Measurements from ENCODE around the gene RPEL1.
"Not testable (repeated sequence)": the region's sequence is repeated elsewhere in the genome, so short reads cannot be mapped to it uniquely, and the experiment has no call there.

RPEL1 gene

GRCh38 chr10:103224721-103225120 is 21.0 kb upstream of the RPEL1 start:
- not testable (repeated sequence) for H3K9ac ChIP-seq (ENCODE audit: low read length); H2AK5ac ChIP-seq (ENCODE audit: low read length); H3K79me2 ChIP-seq (ENCODE audit: control insufficient read depth, insufficient read depth, low read length); H3K4me2 ChIP-seq (ENCODE audit: low read length); H3K4ac ChIP-seq (ENCODE audit: low read depth, low read length); H3K4me3 ChIP-seq (ENCODE audit: low read length); H4K8ac ChIP-seq (ENCODE audit: low read depth, low read length); H2BK15ac ChIP-seq (replicated peaks; ENCODE audit: low read depth); H3K27me3 ChIP-seq (ENCODE audit: insufficient read depth, low read length, poor library complexity); H3K18ac ChIP-seq (ENCODE audit: low read length); H3K4me1 ChIP-seq (ENCODE audit: control insufficient read depth, low read depth, low read length); H2BK5ac ChIP-seq (ENCODE audit: low read length); H4K5ac ChIP-seq (ENCODE audit: low read length); H3K27ac ChIP-seq (ENCODE audit: low read depth, low read length); H3K56ac ChIP-seq (ENCODE audit: low read length); H3K36me3 ChIP-seq (ENCODE audit: control insufficient read depth, insufficient read depth, low read length); H3K79me1 ChIP-seq (ENCODE audit: low read length); H3K23ac ChIP-seq (ENCODE audit: low read length); H2BK120ac ChIP-seq (ENCODE audit: low read depth, low read length); DNase-seq
- no CpG with 5 or more reads among the region's 5 CpGs for WGBS (ENCODE audit: extremely low coverage, insufficient coverage, low lambda C conversion rate)

- no peaks in the 10 kb centered on the region for H3K27me3 ChIP-seq (ENCODE audit: insufficient read depth, low read length, poor library complexity)
- no peak overlapping the region for H3K23ac ChIP-seq (ENCODE audit: low read length)
- H3K56ac ChIP-seq (ENCODE audit: low read length): no peak overlapping the region
- no peak for DNase-seq
- no peaks in the 10 kb centered on the region for H3K4me1 ChIP-seq (ENCODE audit: control insufficient read depth, low read depth, low read length)
- no peak overlapping the region for H3K27ac ChIP-seq (ENCODE audit: low read depth, low read length)
- H3K36me3 ChIP-seq (ENCODE audit: control insufficient read depth, insufficient read depth, low read length): no peaks in the 10 kb centered on the region
- no peak overlapping the region for H3K4me2 ChIP-seq (ENCODE audit: low read length)
- H4K5ac ChIP-seq (ENCODE audit: low read length): no peak overlapping the region
- no peak overlapping the region for H2BK120ac ChIP-seq (ENCODE audit: low read depth, low read length)
- no peak overlapping the region for H4K8ac ChIP-seq (ENCODE audit: low read depth, low read length)
- no peak overlapping the region for H3K18ac ChIP-seq (ENCODE audit: low read length)
- H2BK5ac ChIP-seq (ENCODE audit: low read length): no peak overlapping the region
- no peaks in the 10 kb centered on the region for H3K79me1 ChIP-seq (ENCODE audit: low read length)
- H3K4me3 ChIP-seq (ENCODE audit: low read length): no peak overlapping the region
- no peak overlapping the region for H3K9ac ChIP-seq (ENCODE audit: low read length)
- no peaks in the 10 kb centered on the region for H3K79me2 ChIP-seq (ENCODE audit: control insufficient read depth, insufficient read depth, low read length)
- H2BK15ac ChIP-seq (replicated peaks; ENCODE audit: low read depth): no peak overlapping the region
- H2AK5ac ChIP-seq (ENCODE audit: low read length): no peak overlapping the region
- no peak overlapping the region for H3K4ac ChIP-seq (ENCODE audit: low read depth, low read length)
These were observed 19.7 kb upstream of the RPEL1 start for GRCh38 chr10:103225939-103226338.

GRCh38 chr10:103227416-103227815 is 18.3 kb upstream of the RPEL1 start:
- Histone ChIP-seq H3K27ac (ENCODE audit: low read depth, low read length) (no peak overlapping the region), H2BK15ac (replicated peaks; ENCODE audit: low read depth) (no peak overlapping the region), H2BK120ac (ENCODE audit: low read depth, low read length) (no peak overlapping the region), H3K4ac (ENCODE audit: low read depth, low read length) (no peak overlapping the region), H3K79me2 (ENCODE audit: control insufficient read depth, insufficient read depth, low read length) (no peaks in the 10 kb centered on the region), H2BK5ac (ENCODE audit: low read length) (no peak overlapping the region), H2AK5ac (ENCODE audit: low read length) (no peak overlapping the region), H3K56ac (ENCODE audit: low read length) (no peak overlapping the region), H3K79me1 (ENCODE audit: low read length) (no peaks in the 10 kb centered on the region), H4K5ac (ENCODE audit: low read length) (no peak overlapping the region), H3K4me2 (ENCODE audit: low read length) (no peak overlapping the region), H3K9ac (ENCODE audit: low read length) (no peak overlapping the region), H3K4me1 (ENCODE audit: control insufficient read depth, low read depth, low read length) (no peaks in the 10 kb centered on the region), H3K18ac (ENCODE audit: low read length) (no peak overlapping the region), H3K4me3 (ENCODE audit: low read length) (no peak overlapping the region), H3K27me3 (ENCODE audit: insufficient read depth, low read length, poor library complexity) (no peaks in the 10 kb centered on the region), H4K8ac (ENCODE audit: low read depth, low read length) (no peak overlapping the region), H3K36me3 (ENCODE audit: control insufficient read depth, insufficient read depth, low read length) (no peaks in the 10 kb centered on the region), H3K23ac (ENCODE audit: low read length) (no peak overlapping the region)
- no peak for DNase-seq
- WGBS (ENCODE audit: extremely low coverage, insufficient coverage, low lambda C conversion rate): no CpG with 5 or more reads among the region's 1 CpG

- H3K4me1 ChIP-seq (ENCODE audit: control insufficient read depth, low read depth, low read length): no peaks in the 10 kb centered on the region
- H3K23ac ChIP-seq (ENCODE audit: low read length): no peak overlapping the region
- H3K18ac ChIP-seq (ENCODE audit: low read length): peak overlapping the region; percentile 98
- H2BK5ac ChIP-seq (ENCODE audit: low read length): peak overlapping the region; percentile 89
- no CpG with 5 or more reads among the region's 4 CpGs for WGBS (ENCODE audit: extremely low coverage, insufficient coverage, low lambda C conversion rate)
- no peaks in the 10 kb centered on the region for H3K79me2 ChIP-seq (ENCODE audit: control insufficient read depth, insufficient read depth, low read length)
- no peak overlapping the region for H3K9ac ChIP-seq (ENCODE audit: low read length)
- H2BK15ac ChIP-seq (replicated peaks; ENCODE audit: low read depth): peak overlapping the region; percentile 80
- no peak overlapping the region for H4K5ac ChIP-seq (ENCODE audit: low read length)
- H2BK120ac ChIP-seq (ENCODE audit: low read depth, low read length): peak overlapping the region; percentile 99
- no peak overlapping the region for H2AK5ac ChIP-seq (ENCODE audit: low read length)
- peak; percentile 99 for DNase-seq
- no peak overlapping the region for H3K4me2 ChIP-seq (ENCODE audit: low read length)
- no peaks in the 10 kb centered on the region for H3K27me3 ChIP-seq (ENCODE audit: insufficient read depth, low read length, poor library complexity)
- H3K27ac ChIP-seq (ENCODE audit: low read depth, low read length): peak overlapping the region; percentile 98
- no peaks in the 10 kb centered on the region for H3K36me3 ChIP-seq (ENCODE audit: control insufficient read depth, insufficient read depth, low read length)
- H3K79me1 ChIP-seq (ENCODE audit: low read length): no peaks in the 10 kb centered on the region
- no peak overlapping the region for H3K4me3 ChIP-seq (ENCODE audit: low read length)
- no peak overlapping the region for H4K8ac ChIP-seq (ENCODE audit: low read depth, low read length)
- H3K56ac ChIP-seq (ENCODE audit: low read length): peak overlapping the region; percentile 75
- peak overlapping the region; percentile 98 for H3K4ac ChIP-seq (ENCODE audit: low read depth, low read length)
These were observed 14.6 kb upstream of the RPEL1 start for GRCh38 chr10:103231047-103231551.

GRCh38 chr10:103232131-103232673 is 13.5 kb upstream of the RPEL1 start:
- no peak overlapping the region for H4K8ac ChIP-seq (ENCODE audit: low read depth, low read length)
- no peak overlapping the region for H3K4me2 ChIP-seq (ENCODE audit: low read length)
- no peak overlapping the region for H2BK15ac ChIP-seq (replicated peaks; ENCODE audit: low read depth)
- peak; percentile 94 for DNase-seq
- peak overlapping the region; percentile 47 for H2BK5ac ChIP-seq (ENCODE audit: low read length)
- H3K4ac ChIP-seq (ENCODE audit: low read depth, low read length): no peak overlapping the region
- H3K4me1 ChIP-seq (ENCODE audit: control insufficient read depth, low read depth, low read length): no peaks in the 10 kb centered on the region
- no peak overlapping the region for H4K5ac ChIP-seq (ENCODE audit: low read length)
- peak overlapping the region; percentile 86 for H3K18ac ChIP-seq (ENCODE audit: low read length)
- H3K79me1 ChIP-seq (ENCODE audit: low read length): no peaks in the 10 kb centered on the region
- no peaks in the 10 kb centered on the region for H3K27me3 ChIP-seq (ENCODE audit: insufficient read depth, low read length, poor library complexity)
- H3K4me3 ChIP-seq (ENCODE audit: low read length): no peak overlapping the region
- H3K36me3 ChIP-seq (ENCODE audit: control insufficient read depth, insufficient read depth, low read length): no peaks in the 10 kb centered on the region
- H3K23ac ChIP-seq (ENCODE audit: low read length): no peak overlapping the region
- H3K9ac ChIP-seq (ENCODE audit: low read length): no peak overlapping the region
- no peaks in the 10 kb centered on the region for H3K79me2 ChIP-seq (ENCODE audit: control insufficient read depth, insufficient read depth, low read length)
- peak overlapping the region; percentile 98 for H3K27ac ChIP-seq (ENCODE audit: low read depth, low read length)
- H2BK120ac ChIP-seq (ENCODE audit: low read depth, low read length): no peak overlapping the region
- H3K56ac ChIP-seq (ENCODE audit: low read length): peak overlapping the region; percentile 29
- WGBS (ENCODE audit: extremely low coverage, insufficient coverage, low lambda C conversion rate): no CpG with 5 or more reads among the region's 3 CpGs
- H2AK5ac ChIP-seq (ENCODE audit: low read length): no peak overlapping the region
